ENCODE results near the gene ATP5PB. TPM values are rescaled to one million over a fixed set of nuclear protein-coding genes. Genes with fewer than 3 reads are reported as not detected.

The ATP5PB gene
- total RNA-seq, 1 donor from 2014 or later: 214 TPM

DNA sequence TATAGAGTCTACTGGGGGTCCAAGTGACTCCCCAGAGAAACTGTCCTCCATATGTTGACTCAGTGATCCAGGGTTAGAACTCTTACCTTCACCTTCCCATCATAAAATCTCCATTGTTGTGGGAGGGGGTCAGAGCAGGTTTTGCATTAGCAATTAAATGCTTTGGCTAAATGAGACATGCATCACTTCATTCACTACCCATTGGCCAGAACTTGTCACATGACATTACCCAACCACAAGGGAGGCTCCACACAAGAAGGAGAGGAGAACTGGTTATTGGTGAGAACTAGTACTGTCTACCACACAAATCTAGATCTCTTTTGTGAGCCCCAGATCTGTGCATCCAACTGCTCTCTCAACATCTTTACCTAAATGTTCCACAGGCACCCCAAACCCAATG, 20.3 kb downstream of the ATP5PB start:
- no peak for DNase-seq (ENCODE audit: low spot score, unreplicated experiment)
- Mint-ChIP-seq H3K27ac (no peak overlapping the region), H3K4me1 (ENCODE audit: low read depth) (no peaks in the 10 kb centered on the region), H3K36me3 (ENCODE audit: insufficient read depth) (peaks cover 6% of the 10 kb centered on the region), H3K4me3 (ENCODE audit: low read depth) (no peak overlapping the region), H3K9me3 (ENCODE audit: low read depth) (no peaks in the 10 kb centered on the region), H3K27me3 (no peaks in the 10 kb centered on the region)
- TF ChIP-seq, protein P1, sequence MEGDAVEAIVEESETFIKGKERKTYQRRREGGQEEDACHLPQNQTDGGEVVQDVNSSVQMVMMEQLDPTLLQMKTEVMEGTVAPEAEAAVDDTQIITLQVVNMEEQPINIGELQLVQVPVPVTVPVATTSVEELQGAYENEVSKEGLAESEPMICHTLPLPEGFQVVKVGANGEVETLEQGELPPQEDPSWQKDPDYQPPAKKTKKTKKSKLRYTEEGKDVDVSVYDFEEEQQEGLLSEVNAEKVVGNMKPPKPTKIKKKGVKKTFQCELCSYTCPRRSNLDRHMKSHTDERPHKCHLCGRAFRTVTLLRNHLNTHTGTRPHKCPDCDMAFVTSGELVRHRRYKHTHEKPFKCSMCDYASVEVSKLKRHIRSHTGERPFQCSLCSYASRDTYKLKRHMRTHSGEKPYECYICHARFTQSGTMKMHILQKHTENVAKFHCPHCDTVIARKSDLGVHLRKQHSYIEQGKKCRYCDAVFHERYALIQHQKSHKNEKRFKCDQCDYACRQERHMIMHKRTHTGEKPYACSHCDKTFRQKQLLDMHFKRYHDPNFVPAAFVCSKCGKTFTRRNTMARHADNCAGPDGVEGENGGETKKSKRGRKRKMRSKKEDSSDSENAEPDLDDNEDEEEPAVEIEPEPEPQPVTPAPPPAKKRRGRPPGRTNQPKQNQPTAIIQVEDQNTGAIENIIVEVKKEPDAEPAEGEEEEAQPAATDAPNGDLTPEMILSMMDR (IDR thresholded peaks at IDR 0.05; ENCODE audit: unreplicated experiment): no peak

DNA sequence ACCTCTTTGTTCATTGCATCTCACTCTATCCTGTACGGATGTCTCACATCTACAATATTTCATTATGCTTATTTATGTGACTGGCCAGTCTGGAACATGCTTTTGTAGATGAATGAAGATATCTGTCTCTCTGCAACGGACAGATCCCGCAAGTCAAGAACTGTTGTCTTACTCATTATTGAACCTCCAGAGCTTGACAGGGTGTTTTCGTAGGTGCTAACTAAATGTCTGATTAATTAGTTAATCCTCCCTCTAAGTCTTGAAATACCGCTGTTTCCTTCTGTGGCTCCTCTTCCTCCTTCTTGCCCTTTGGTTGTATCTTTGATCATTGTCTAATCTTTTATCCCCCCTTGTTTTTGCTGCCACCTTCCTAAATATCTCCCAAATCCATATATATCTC, 21.3 kb downstream of the ATP5PB start:
- H3K9me3 Mint-ChIP-seq (ENCODE audit: low read depth): no peaks in the 10 kb centered on the region
- no peak overlapping the region for H3K27ac Mint-ChIP-seq
- DNase-seq (ENCODE audit: low spot score, unreplicated experiment): no peak
- TF ChIP-seq, protein P1 (IDR thresholded peaks at IDR 0.05; ENCODE audit: unreplicated experiment): no peak
- H3K4me3 Mint-ChIP-seq (ENCODE audit: low read depth): no peak overlapping the region
- H3K27me3 Mint-ChIP-seq: no peaks in the 10 kb centered on the region
- H3K36me3 Mint-ChIP-seq (ENCODE audit: insufficient read depth): peaks cover 4% of the 10 kb centered on the region
- no peaks in the 10 kb centered on the region for H3K4me1 Mint-ChIP-seq (ENCODE audit: low read depth)

DNA sequence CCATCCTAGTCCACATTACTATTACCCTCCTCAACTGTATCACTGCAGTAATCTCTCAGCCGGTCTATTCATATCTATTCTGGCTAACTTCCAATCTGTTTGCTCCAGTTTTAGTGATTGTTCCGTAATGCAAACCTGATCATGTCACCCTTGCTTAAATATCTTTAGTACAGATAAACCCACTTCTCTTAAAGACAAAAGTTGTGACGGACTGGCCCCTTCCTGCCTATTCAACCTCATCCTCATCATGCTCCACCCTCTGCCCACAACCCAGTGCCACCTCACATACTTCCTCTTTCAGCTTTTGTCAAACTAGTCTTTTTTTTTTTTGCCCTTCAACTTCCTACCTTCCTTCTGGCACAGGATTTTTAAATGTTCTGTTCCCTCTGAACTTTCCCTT, 21.7 kb downstream of the ATP5PB start:
- no peaks in the 10 kb centered on the region for H3K27me3 Mint-ChIP-seq
- H3K27ac Mint-ChIP-seq: no peak overlapping the region
- no peaks in the 10 kb centered on the region for H3K9me3 Mint-ChIP-seq (ENCODE audit: low read depth)
- H3K4me3 Mint-ChIP-seq (ENCODE audit: low read depth): no peak overlapping the region
- peaks cover 4% of the 10 kb centered on the region for H3K36me3 Mint-ChIP-seq (ENCODE audit: insufficient read depth)
- TF ChIP-seq, protein P1 (IDR thresholded peaks at IDR 0.05; ENCODE audit: unreplicated experiment): no peak
- DNase-seq (ENCODE audit: low spot score, unreplicated experiment): no peak
- H3K4me1 Mint-ChIP-seq (ENCODE audit: low read depth): no peaks in the 10 kb centered on the region

DNA sequence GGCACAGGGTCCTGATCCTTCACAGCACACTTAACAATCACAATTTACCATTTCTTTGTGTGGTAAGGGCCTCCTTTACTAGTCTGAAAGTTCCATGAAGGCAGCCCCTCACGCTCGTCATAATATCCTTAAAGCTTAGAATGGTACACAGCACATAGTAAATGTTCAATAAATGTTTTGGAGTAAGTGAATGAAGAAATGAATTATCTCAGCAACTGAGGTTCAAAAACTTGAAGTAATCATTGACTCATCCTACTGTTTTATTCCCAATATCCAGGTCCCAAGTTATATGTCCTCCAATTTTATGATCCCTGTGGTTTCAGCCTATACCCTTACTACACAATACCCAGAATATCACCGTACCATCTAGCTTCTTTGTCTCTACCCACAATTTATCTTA, 22.3 kb downstream of the ATP5PB start:
- TF ChIP-seq, protein P1 (IDR thresholded peaks at IDR 0.05; ENCODE audit: unreplicated experiment): no peak
- Mint-ChIP-seq H3K27ac (no peak overlapping the region), H3K9me3 (ENCODE audit: low read depth) (no peaks in the 10 kb centered on the region), H3K4me3 (ENCODE audit: low read depth) (no peak overlapping the region), H3K36me3 (ENCODE audit: insufficient read depth) (peaks cover 4% of the 10 kb centered on the region), H3K27me3 (no peaks in the 10 kb centered on the region), H3K4me1 (ENCODE audit: low read depth) (no peaks in the 10 kb centered on the region)
- no peak for DNase-seq (ENCODE audit: low spot score, unreplicated experiment)

DNA sequence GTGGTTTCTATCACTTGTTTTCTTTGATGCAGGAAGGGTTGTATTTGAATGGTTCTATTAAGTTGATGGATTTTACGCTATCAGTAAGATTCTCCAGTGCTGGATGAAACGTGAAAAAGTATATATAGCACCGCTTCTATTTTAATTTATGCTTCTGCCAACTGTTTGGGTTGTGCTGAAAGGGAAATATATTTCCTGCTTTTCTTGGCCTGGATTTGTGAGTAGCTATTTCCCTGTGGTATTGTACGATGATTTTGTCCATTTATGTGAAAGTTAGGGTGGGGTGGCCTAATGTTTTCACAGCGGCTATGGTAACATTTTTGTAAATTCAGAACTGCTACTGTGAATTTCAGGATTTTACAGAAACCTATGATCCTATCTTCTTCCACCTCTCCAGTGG, 24.8 kb downstream of the ATP5PB start:
- no peak overlapping the region for H3K27ac Mint-ChIP-seq
- H3K4me3 Mint-ChIP-seq (ENCODE audit: low read depth): no peak overlapping the region
- no peaks in the 10 kb centered on the region for H3K9me3 Mint-ChIP-seq (ENCODE audit: low read depth)
- no peaks in the 10 kb centered on the region for H3K27me3 Mint-ChIP-seq
- H3K4me1 Mint-ChIP-seq (ENCODE audit: low read depth): no peaks in the 10 kb centered on the region
- no peak for DNase-seq (ENCODE audit: low spot score, unreplicated experiment)
- peaks cover 4% of the 10 kb centered on the region for H3K36me3 Mint-ChIP-seq (ENCODE audit: insufficient read depth)
- TF ChIP-seq, protein P1 (IDR thresholded peaks at IDR 0.05; ENCODE audit: unreplicated experiment): no peak

Measured in progenitor cell of endocrine pancreas (in vitro differentiated cells).